AG10803 (cell line): ENCODE measurements around the gene NFKBIZ.

ENCODE experiments used
- DNase-seq: peaks from one replicate; pipeline ENCODE4 v3.0.0; 2010; ENCODE audit warnings: low read depth
- H3K4me3 ChIP-seq: 2 replicates; pipeline ENCODE4 v1.5.1; 2011; ENCODE audit warnings: mild to moderate bottlenecking, low read length, control low read depth
- CTCF ChIP-seq: conservative IDR thresholded peaks from 2 replicates; pipeline ENCODE4 v1.5.1; 2011; ENCODE audit warnings: mild to moderate bottlenecking, low read length, control low read depth, inconsistent platforms

The NFKBIZ gene

GRCh38 chr3:101833446-101833974 lies 15.8 kb upstream of the NFKBIZ start:
- TF ChIP-seq CTCF = no peak
- no peak for DNase-seq
- H3K4me3 ChIP-seq = no peak overlapping the region

- no peak for TF ChIP-seq CTCF
Observed at GRCh38 chr3:101835676-101836075, 13.6 kb upstream of the NFKBIZ start.

GRCh38 chr3:101836160-101836559 lies 13.2 kb upstream of the NFKBIZ start:
- no peak overlapping the region for H3K4me3 ChIP-seq
- no peak for DNase-seq
- no peak for TF ChIP-seq CTCF

More at GRCh38 chr3:101835676-101836075, 13.6 kb upstream of the NFKBIZ start:
- H3K4me3 ChIP-seq = no peak overlapping the region
- no peak for DNase-seq

GRCh38 chr3:101836652-101837598 lies 12.4 kb upstream of the NFKBIZ start:
- TF ChIP-seq CTCF = no peak
- no peak overlapping the region for H3K4me3 ChIP-seq
- DNase-seq = peak; percentile 61

- no peak for TF ChIP-seq CTCF
- DNase-seq = no peak
- no peak overlapping the region for H3K4me3 ChIP-seq
Observed at GRCh38 chr3:101838691-101839090, 10.6 kb upstream of the NFKBIZ start.

GRCh38 chr3:101840066-101840465 lies 9.2 kb upstream of the NFKBIZ start:
- no peak for TF ChIP-seq CTCF
- H3K4me3 ChIP-seq = no peak overlapping the region
- no peak for DNase-seq
